Measurements from ENCODE around the gene ABCG2. TPM values are rescaled to one million over a fixed set of nuclear protein-coding genes. Genes with fewer than 3 reads are reported as not detected.
"Not testable (repeated sequence)": the region's sequence is repeated elsewhere in the genome, so short reads cannot be mapped to it uniquely, and the experiment has no call there.

ABCG2 gene
- total RNA-seq, 1 donor: 0.10 TPM

DNA sequence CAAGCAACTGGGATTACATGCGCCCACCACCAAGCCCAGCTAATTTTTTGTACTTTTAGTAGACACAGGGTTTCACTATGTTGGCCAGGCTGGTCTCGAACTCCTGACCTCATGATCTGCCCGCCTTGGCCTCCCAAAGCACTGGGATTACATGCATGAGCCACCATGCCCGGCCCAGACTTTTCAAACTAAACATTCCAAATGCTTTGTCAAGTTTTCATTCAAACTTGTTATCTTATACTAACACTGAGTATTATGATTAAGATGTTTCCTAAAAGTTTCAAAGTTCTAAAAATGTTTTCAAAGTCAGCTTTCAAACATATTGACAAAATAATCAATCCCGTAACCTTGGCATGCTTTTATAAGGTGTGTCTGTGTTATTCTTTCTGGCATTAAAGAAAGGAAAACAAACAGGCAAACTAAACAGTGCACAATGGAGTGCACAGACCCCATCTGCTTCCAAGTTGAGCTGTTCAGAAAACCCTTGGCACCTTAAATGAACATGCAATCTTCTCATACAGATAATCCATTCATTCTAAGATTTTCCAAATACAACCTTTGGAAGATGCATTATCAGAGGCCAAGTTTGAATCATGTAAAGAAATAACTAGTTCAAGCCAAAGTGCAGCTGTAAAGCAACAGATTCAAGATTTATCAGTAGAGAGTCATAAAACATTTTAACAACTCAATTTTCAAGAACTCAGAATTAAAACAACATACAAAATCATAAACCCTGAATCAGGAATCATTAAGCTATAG lies 49.1 kb downstream of the ABCG2 start:
- Histone ChIP-seq H3K27me3 (ENCODE audit: insufficient read depth, low read length) (no peaks in the 10 kb centered on the region), H3K4me1 (ENCODE audit: insufficient read depth, low read length) (no peaks in the 10 kb centered on the region), H3K9me3 (ENCODE audit: low read depth, low read length) (no peaks in the 10 kb centered on the region), H3K4me3 (ENCODE audit: low read length) (no peak overlapping the region)

GRCh38 chr4:88108747-88109122 lies 49.7 kb downstream of the ABCG2 start:
- H3K27me3 ChIP-seq (ENCODE audit: insufficient read depth, low read length): no peaks in the 10 kb centered on the region
- H3K4me3 ChIP-seq (ENCODE audit: low read length): no peak overlapping the region
- no peaks in the 10 kb centered on the region for H3K9me3 ChIP-seq (ENCODE audit: low read depth, low read length)
- no peaks in the 10 kb centered on the region for H3K4me1 ChIP-seq (ENCODE audit: insufficient read depth, low read length)

- not testable (repeated sequence) for H3K4me3 ChIP-seq (ENCODE audit: low read length); H3K27me3 ChIP-seq (ENCODE audit: insufficient read depth, low read length); H3K4me1 ChIP-seq (ENCODE audit: insufficient read depth, low read length); H3K9me3 ChIP-seq (ENCODE audit: low read depth, low read length)
These were observed 50.4 kb downstream of the ABCG2 start for GRCh38 chr4:88108108-88108465.

DNA sequence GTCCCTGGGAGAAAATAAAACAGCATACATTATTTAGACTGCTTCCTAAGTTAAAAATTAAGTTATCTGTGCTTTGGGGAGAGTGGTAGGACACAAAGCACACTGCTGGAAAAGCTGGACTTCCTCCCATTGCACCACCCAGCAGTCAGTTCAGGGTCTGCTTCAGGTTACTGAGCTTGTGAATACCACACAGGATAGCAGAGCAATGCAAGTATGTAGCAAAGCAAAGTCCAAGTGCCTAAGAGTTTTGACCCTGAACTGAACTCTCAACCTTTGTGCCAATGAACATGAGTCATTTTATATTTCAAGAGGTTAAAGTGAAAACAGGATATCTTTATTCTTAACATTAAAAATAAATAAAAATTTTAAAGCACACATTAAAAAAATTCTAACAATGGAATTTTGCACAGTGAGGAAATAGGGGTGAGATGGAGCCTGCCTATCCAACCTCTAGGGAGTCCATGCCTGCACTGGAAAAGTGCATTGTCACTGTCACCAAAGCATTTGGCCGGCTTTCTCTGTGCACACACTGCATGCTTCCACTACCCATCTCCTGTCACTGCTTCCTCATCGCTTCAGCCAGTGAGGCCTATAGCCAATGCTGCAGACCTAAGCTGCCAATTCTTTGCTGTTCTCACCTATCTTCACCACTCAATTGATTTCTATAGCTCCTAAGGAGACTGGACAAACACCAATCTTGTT lies 50.9 kb downstream of the ABCG2 start:
- H3K4me1 ChIP-seq (ENCODE audit: insufficient read depth, low read length): no peaks in the 10 kb centered on the region
- H3K9me3 ChIP-seq (ENCODE audit: low read depth, low read length): no peaks in the 10 kb centered on the region
- no peak overlapping the region for H3K4me3 ChIP-seq (ENCODE audit: low read length)
- no peaks in the 10 kb centered on the region for H3K27me3 ChIP-seq (ENCODE audit: insufficient read depth, low read length)

- H3K27me3 ChIP-seq (ENCODE audit: insufficient read depth, low read length): no peaks in the 10 kb centered on the region
- H3K4me3 ChIP-seq (ENCODE audit: low read length): no peak overlapping the region
- no peaks in the 10 kb centered on the region for H3K4me1 ChIP-seq (ENCODE audit: insufficient read depth, low read length)
- no peaks in the 10 kb centered on the region for H3K9me3 ChIP-seq (ENCODE audit: low read depth, low read length)
These were observed 52.2 kb downstream of the ABCG2 start for GRCh38 chr4:88106205-88106604.

DNA sequence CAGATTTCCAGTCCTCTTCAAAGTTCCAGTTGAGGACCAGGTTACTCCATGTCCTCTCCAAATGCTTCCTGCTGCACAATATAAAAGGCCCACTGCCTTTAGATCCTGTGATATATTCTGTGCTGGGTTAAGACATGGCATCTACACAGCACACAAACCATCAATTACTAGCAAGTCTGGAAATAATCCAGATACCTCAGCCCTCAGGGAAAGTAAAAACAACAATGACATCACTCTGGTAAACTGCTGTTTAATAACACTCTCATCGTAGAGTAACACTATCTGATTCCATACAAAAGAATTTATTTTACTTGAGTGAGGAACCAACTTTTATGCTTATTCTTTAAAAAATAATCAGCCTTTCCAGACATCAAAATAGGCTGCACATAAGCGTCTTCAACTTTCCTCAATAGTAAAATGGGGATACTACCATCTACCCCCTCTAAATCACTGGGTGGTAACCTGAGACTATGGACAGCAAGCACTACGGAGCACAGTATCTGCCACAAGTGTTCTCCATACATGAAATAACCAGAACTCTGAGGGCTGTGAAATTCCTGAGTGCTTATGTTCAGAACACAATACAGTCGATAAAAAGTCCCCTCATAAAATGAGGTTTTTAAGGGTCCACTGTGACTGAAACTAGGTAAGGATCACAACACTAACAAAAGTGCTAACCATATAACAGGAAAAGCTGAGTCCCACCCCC lies 53.4 kb downstream of the ABCG2 start:
- Histone ChIP-seq H3K9me3 (ENCODE audit: low read depth, low read length) (no peaks in the 10 kb centered on the region), H3K4me1 (ENCODE audit: insufficient read depth, low read length) (no peaks in the 10 kb centered on the region), H3K27me3 (ENCODE audit: insufficient read depth, low read length) (no peaks in the 10 kb centered on the region), H3K4me3 (ENCODE audit: low read length) (no peak overlapping the region)

- H3K9me3 ChIP-seq (ENCODE audit: low read depth, low read length): no peaks in the 10 kb centered on the region
- no peaks in the 10 kb centered on the region for H3K27me3 ChIP-seq (ENCODE audit: insufficient read depth, low read length)
- H3K4me1 ChIP-seq (ENCODE audit: insufficient read depth, low read length): no peaks in the 10 kb centered on the region
- H3K4me3 ChIP-seq (ENCODE audit: low read length): no peak overlapping the region
These were observed 56.4 kb downstream of the ABCG2 start for GRCh38 chr4:88102026-88102425.

DNA sequence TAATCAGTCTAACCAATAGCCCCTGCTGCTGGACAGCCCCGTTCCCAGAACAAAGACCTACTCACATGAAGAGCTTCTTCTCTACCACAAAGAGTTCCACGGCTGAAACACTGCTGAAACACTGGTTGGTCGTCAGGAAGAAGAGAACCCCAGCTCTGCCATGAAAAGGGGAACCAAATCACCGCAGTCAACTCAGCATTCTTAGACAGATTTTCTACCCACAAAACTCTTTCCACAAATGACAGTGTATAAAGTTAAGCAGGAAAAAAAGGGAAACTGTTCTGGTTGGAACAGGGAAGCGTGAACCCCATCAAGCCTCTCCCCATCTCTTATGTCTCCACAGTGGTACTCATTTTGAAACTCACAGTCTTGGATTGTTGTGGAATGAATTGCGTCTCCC lies 57.3 kb downstream of the ABCG2 start:
- Histone ChIP-seq H3K4me3 (ENCODE audit: low read length) (no peak overlapping the region), H3K9me3 (ENCODE audit: low read depth, low read length) (no peaks in the 10 kb centered on the region), H3K4me1 (ENCODE audit: insufficient read depth, low read length) (no peaks in the 10 kb centered on the region), H3K27me3 (ENCODE audit: insufficient read depth, low read length) (no peaks in the 10 kb centered on the region)

DNA sequence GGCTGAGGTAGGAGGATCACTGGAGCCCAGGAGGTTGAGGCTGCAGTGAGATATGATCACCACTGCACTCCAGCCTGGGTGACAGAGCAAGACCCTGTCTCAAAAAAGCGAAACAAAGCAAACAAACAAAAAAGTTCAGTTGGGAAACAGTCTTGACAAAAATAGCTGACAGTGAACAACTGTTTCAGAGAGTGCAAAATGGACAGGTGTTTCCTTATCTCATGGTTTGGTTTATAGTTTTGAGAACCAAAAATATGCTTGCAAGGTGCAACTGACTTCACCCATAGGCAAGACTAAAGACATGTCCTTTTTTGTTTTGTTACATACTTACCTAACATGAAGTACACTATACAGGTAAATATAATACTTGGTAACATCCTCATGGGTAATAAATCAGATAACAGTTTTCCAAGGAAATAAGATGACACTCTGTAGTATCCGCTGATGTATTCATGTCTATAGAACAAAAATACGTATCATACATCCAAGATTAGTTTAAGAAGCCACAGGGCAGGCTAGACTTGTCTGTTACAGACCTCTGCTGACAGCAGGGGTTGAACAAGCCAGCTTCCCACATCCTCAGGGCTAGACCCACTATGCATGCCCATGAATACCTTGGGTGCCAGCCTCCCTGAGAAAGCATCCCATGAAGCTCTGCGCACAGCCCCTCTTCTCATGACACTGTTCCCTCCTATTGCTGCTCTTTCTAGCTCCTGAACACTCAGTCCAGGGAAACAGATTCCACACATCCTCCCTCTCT lies 59.3 kb downstream of the ABCG2 start:
- Histone ChIP-seq H3K4me1 (ENCODE audit: insufficient read depth, low read length) (no peaks in the 10 kb centered on the region), H3K9me3 (ENCODE audit: low read depth, low read length) (no peaks in the 10 kb centered on the region), H3K4me3 (ENCODE audit: low read length) (no peak overlapping the region), H3K27me3 (ENCODE audit: insufficient read depth, low read length) (no peaks in the 10 kb centered on the region)

DNA sequence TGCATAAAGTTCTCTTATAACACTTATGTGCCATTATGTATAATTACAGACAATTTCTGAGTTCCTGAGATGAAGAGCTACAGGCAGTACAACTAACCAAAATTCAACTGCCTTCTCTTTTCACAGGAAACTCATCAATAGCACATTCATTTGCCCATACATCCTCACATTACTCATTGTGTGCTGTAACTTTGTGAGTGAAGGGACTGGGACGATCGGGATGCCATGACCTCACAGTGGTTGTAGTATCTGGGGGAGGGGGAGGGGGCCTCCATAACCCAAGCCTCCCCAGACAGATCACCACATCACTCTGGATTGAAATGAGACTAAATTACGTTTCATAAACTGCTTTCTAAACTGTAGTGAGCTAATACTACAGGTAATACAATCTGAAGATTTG lies 60.7 kb downstream of the ABCG2 start:
- no peaks in the 10 kb centered on the region for H3K4me1 ChIP-seq (ENCODE audit: insufficient read depth, low read length)
- H3K27me3 ChIP-seq (ENCODE audit: insufficient read depth, low read length): no peaks in the 10 kb centered on the region
- H3K9me3 ChIP-seq (ENCODE audit: low read depth, low read length): no peaks in the 10 kb centered on the region
- no peak overlapping the region for H3K4me3 ChIP-seq (ENCODE audit: low read length)

GRCh38 chr4:88097301-88097700 lies 61.1 kb downstream of the ABCG2 start:
- no peaks in the 10 kb centered on the region for H3K9me3 ChIP-seq (ENCODE audit: low read depth, low read length)
- no peak overlapping the region for H3K4me3 ChIP-seq (ENCODE audit: low read length)

DNA sequence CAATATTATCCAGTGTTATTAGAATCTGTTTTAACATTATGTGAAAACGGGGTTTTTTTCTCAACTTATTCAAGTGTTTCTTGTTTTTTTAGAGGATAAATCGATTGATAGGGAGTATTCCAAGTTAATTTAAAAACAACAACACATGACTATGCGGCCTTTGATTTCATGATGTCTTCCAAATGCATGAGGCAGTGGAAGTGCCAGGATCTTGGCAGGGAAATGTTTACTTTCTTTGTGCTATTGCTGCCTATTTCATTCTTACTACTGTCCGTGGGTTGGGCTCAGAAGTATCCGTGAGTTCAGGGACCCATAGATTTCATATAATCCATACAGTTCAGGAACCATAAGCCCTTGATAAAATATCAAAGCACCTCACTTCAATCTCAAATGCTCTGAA lies 64.6 kb downstream of the ABCG2 start:
- Histone ChIP-seq H3K27me3 (ENCODE audit: insufficient read depth, low read length) (no peaks in the 10 kb centered on the region), H3K4me3 (ENCODE audit: low read length) (no peak overlapping the region), H3K4me1 (ENCODE audit: insufficient read depth, low read length) (no peaks in the 10 kb centered on the region), H3K9me3 (ENCODE audit: low read depth, low read length) (no peaks in the 10 kb centered on the region)

More at GRCh38 chr4:88097301-88097700, 61.1 kb downstream of the ABCG2 start:
- H3K4me1 ChIP-seq (ENCODE audit: insufficient read depth, low read length): no peaks in the 10 kb centered on the region
- H3K27me3 ChIP-seq (ENCODE audit: insufficient read depth, low read length): no peaks in the 10 kb centered on the region

DNA sequence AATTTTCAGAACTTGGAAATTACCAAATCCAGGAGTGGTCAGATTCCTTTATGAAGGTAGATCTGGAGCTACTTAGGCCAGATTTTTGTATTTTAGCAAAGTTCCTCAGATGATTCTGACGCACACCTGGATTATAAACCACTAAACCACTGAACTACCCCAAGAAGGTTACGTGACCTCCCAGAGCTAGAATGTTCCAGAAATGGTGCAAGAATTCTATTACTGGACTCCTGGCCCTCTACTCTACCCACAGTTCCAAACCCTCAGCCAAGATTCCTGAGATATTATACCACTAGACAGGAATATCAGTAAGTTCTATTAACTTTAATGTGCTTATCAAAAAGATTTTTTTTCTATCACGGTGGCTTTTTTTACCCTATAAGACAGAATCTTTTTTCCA lies 67.1 kb downstream of the ABCG2 start:
- Histone ChIP-seq H3K27me3 (ENCODE audit: insufficient read depth, low read length) (no peaks in the 10 kb centered on the region), H3K9me3 (ENCODE audit: low read depth, low read length) (no peaks in the 10 kb centered on the region), H3K4me3 (ENCODE audit: low read length) (no peak overlapping the region), H3K4me1 (ENCODE audit: insufficient read depth, low read length) (no peaks in the 10 kb centered on the region)

DNA sequence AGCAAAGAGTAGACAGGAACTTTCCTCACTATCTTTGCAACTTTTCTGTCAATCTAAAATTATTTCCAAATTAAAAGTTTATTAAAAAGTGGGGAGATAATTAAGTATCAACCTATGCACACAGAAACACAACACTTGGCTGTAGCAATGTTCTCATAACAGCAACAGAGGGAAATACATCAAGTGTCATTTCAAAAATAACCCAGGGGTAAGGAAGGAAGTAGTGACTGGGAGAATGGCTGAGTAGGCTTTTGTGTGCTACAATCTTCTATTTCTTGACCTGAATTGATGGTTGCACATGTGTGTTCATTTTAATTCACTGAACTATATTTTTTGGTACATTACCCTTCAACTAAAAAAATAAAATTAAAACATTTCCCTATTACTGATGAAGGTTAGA lies 67.5 kb downstream of the ABCG2 start:
- Histone ChIP-seq H3K4me1 (ENCODE audit: insufficient read depth, low read length) (no peaks in the 10 kb centered on the region), H3K4me3 (ENCODE audit: low read length) (no peak overlapping the region), H3K27me3 (ENCODE audit: insufficient read depth, low read length) (no peaks in the 10 kb centered on the region)

GRCh38 chr4:88087004-88087403 lies 71.4 kb downstream of the ABCG2 start:
- H3K4me3 ChIP-seq (ENCODE audit: low read length): no peak overlapping the region
- H3K4me1 ChIP-seq (ENCODE audit: insufficient read depth, low read length): no peaks in the 10 kb centered on the region
- H3K9me3 ChIP-seq (ENCODE audit: low read depth, low read length): no peaks in the 10 kb centered on the region

More for the DNA sequence above, 67.5 kb downstream of the ABCG2 start:
- H3K9me3 ChIP-seq (ENCODE audit: low read depth, low read length): no peaks in the 10 kb centered on the region

More at GRCh38 chr4:88087004-88087403, 71.4 kb downstream of the ABCG2 start:
- no peaks in the 10 kb centered on the region for H3K27me3 ChIP-seq (ENCODE audit: insufficient read depth, low read length)
